Osteoblast (primary cell): ENCODE measurements around the gene EXO5. TPM values are rescaled to one million over a fixed set of nuclear protein-coding genes. Genes with fewer than 3 reads are reported as not detected.
A peak's percentile ranks its signal among the peaks of the same experiment; 100 is the strongest.

Source experiments
- DNase-seq: peaks from one replicate; pipeline ENCODE4 v3.0.0; 2011; ENCODE audit warnings: low spot score, mixed read lengths; ENCODE audit not compliant: insufficient read length; ENCODE audit errors: missing footprints
- H2AFZ ChIP-seq: 2 replicates; pipeline ENCODE4 v1.6.0; 2011; ENCODE audit warnings: mild to moderate bottlenecking, low read length
- H3K27ac ChIP-seq: 2 replicates; pipeline ENCODE4 v1.5.1; 2011; ENCODE audit warnings: mild to moderate bottlenecking, low read depth, low read length, moderate library complexity
- H3K27me3 ChIP-seq: 2 replicates; pipeline ENCODE4 v1.6.0; 2012; ENCODE audit warnings: mild to moderate bottlenecking, control low read depth, inconsistent platforms, low read length, moderate library complexity; ENCODE audit not compliant: insufficient read depth
- H3K36me3 ChIP-seq: 2 replicates; pipeline ENCODE4 v1.5.1; 2011; ENCODE audit warnings: mild to moderate bottlenecking, low read length, control low read depth, moderate library complexity; ENCODE audit not compliant: insufficient read depth
- H3K4me1 ChIP-seq: 2 replicates; pipeline ENCODE4 v1.5.1; 2011; ENCODE audit warnings: mild to moderate bottlenecking, low read length, control low read depth, moderate library complexity; ENCODE audit not compliant: insufficient read depth
- H3K4me2 ChIP-seq: 2 replicates; pipeline ENCODE4 v1.6.0; 2011; ENCODE audit warnings: mild to moderate bottlenecking, low read length; ENCODE audit not compliant: insufficient read depth
- H3K4me3 ChIP-seq: fragments of 200-600 bp; sonication (generic); 3 replicates; pipeline ENCODE4 v1.5.1; 2012; ENCODE audit warnings: mild to moderate bottlenecking, low read length, inconsistent platforms; ENCODE audit not compliant: insufficient read depth
- H3K79me2 ChIP-seq: 2 replicates; pipeline ENCODE4 v1.6.0; 2012; ENCODE audit warnings: mild to moderate bottlenecking, low read length, control low read depth, inconsistent platforms; ENCODE audit not compliant: insufficient read depth
- H3K9me3 ChIP-seq: 2 replicates; pipeline ENCODE4 v1.5.1; 2011; ENCODE audit warnings: low read depth, low read length, control low read depth
- H4K20me1 ChIP-seq: 2 replicates; pipeline ENCODE4 v1.6.0; 2012; ENCODE audit warnings: mild to moderate bottlenecking, low read length, control low read depth; ENCODE audit not compliant: insufficient read depth
- CTCF ChIP-seq: IDR thresholded peaks from 2 replicates; pipeline ENCODE4 v1.5.1; 2011; ENCODE audit warnings: mild to moderate bottlenecking, low read depth, low read length, moderate library complexity; ENCODE audit errors: extremely low read depth
- total RNA-seq: library from RNA; depleted of rRNA; stranded (reverse); fragments of >200 nt; gene quantifications from 2 replicates; pipeline ENCODE4 v1.2.3, GENCODE V29; 2012

EXO5 gene
- total RNA-seq, 1 donor: 12.3 TPM

GRCh38 chr1:40530735-40531380 lies 22.3 kb downstream of the EXO5 start:
- no peaks in the 10 kb centered on the region for H3K9me3 ChIP-seq
- H3K79me2 ChIP-seq: no peaks in the 10 kb centered on the region
- no peak for TF ChIP-seq CTCF
- no peaks in the 10 kb centered on the region for H3K27me3 ChIP-seq
- peak overlapping the region; percentile 75 for H3K4me3 ChIP-seq
- no peaks in the 10 kb centered on the region for H4K20me1 ChIP-seq
- H3K27ac ChIP-seq: peak overlapping the region; percentile 68
- no peaks in the 10 kb centered on the region for H3K36me3 ChIP-seq
- peaks cover 9% of the 10 kb centered on the region for H3K4me1 ChIP-seq
- peak; percentile 43 for DNase-seq
- H3K4me2 ChIP-seq: peak overlapping the region; percentile 89
- H2AFZ ChIP-seq: peak overlapping the region; percentile 94

- H3K4me3 ChIP-seq: peak within 1 kb of the TSS; percentile 75
- H3K4me2 ChIP-seq: peak within 1 kb of the TSS; percentile 89
- H3K9me3 ChIP-seq: no peaks in the 10 kb centered on the region
- DNase-seq: peak; percentile 94
- peaks cover 9% of the 10 kb centered on the region for H3K4me1 ChIP-seq
- no peaks in the 10 kb centered on the region for H3K36me3 ChIP-seq
- H4K20me1 ChIP-seq: no peaks in the 10 kb centered on the region
- no peaks in the 10 kb centered on the region for H3K27me3 ChIP-seq
- no peak for TF ChIP-seq CTCF
- peak within 1 kb of the TSS; percentile 94 for H2AFZ ChIP-seq
- H3K27ac ChIP-seq: peak within 1 kb of the TSS; percentile 68
- no peaks in the 10 kb centered on the region for H3K79me2 ChIP-seq
Measured at GRCh38 chr1:40531381-40532061, 23.0 kb downstream of the EXO5 start, which contains the start of gene ZNF684. ZNF684 (plus strand) TSS chr1:40531637; CDS start chr1:40533167, 1,530 bp downstream.

- Histone ChIP-seq H3K27ac (peak overlapping the region; percentile 68), H3K4me2 (peak overlapping the region; percentile 89), H2AFZ (peak overlapping the region; percentile 94), H4K20me1 (no peaks in the 10 kb centered on the region), H3K79me2 (no peaks in the 10 kb centered on the region), H3K9me3 (no peaks in the 10 kb centered on the region), H3K4me1 (peaks cover 9% of the 10 kb centered on the region), H3K36me3 (no peaks in the 10 kb centered on the region), H3K4me3 (peak overlapping the region; percentile 75), H3K27me3 (no peaks in the 10 kb centered on the region)
- TF ChIP-seq CTCF: no peak
- DNase-seq: no peak
Measured at GRCh38 chr1:40532062-40532389, 23.5 kb downstream of the EXO5 start.

GRCh38 chr1:40532844-40533424 lies 24.4 kb downstream of the EXO5 start:
- H4K20me1 ChIP-seq: no peaks in the 10 kb centered on the region
- no peak overlapping the region for H2AFZ ChIP-seq
- H3K4me1 ChIP-seq: peaks cover 9% of the 10 kb centered on the region
- peak; percentile 69 for TF ChIP-seq CTCF
- peak overlapping the region; percentile 89 for H3K4me2 ChIP-seq
- DNase-seq: peak; percentile 62
- no peaks in the 10 kb centered on the region for H3K36me3 ChIP-seq
- no peak overlapping the region for H3K27ac ChIP-seq
- H3K79me2 ChIP-seq: no peaks in the 10 kb centered on the region
- H3K9me3 ChIP-seq: no peaks in the 10 kb centered on the region
- H3K4me3 ChIP-seq: no peak overlapping the region
- H3K27me3 ChIP-seq: no peaks in the 10 kb centered on the region
